WTC11 (cell line): Measurements from ENCODE around the gene C9orf50. TPM values are rescaled to one million over a fixed set of nuclear protein-coding genes. Genes with fewer than 3 reads are reported as not detected.
A peak's percentile ranks its signal among the peaks of the same experiment; 100 is the strongest.

Source experiments
- ATAC-seq: fragments of 200-7000 bp; cut with Tn5 transposase; 2 replicates; pipeline ENCODE4 v1.10.0; 2021; ENCODE audit warnings: mild to moderate bottlenecking, moderate library complexity
- CTCF ChIA-PET: fragments of 300-600 bp; sonication (Branson Sonifier 250); formaldehyde crosslinking; loops from one replicate; lab custom pipeline; 2021; ENCODE audit warnings: antibody characterized with exemption; lab: Charles Lee
- POLR2A ChIA-PET: fragments of 350-600 bp; sonication (Branson Sonifier 250); formaldehyde crosslinking; loops from one replicate; lab custom pipeline; 2021; ENCODE audit warnings: antibody characterized with exemption; lab: Charles Lee
- DNase-seq: peaks from one replicate; pipeline ENCODE4 v3.0.0; 2021; ENCODE audit warnings: low spot score
- H3K27ac Mint-ChIP-seq: 2 replicates; pipeline ENCODE4 v1.8.0; 2021; ENCODE audit warnings: mixed read lengths
- H3K27me3 Mint-ChIP-seq: 2 replicates; pipeline ENCODE4 v1.8.0; 2021; ENCODE audit warnings: low read depth, mild to moderate bottlenecking, moderate library complexity, mixed read lengths
- H3K36me3 Mint-ChIP-seq: 2 replicates; pipeline ENCODE4 v1.8.0; 2021; ENCODE audit warnings: mixed read lengths
- H3K4me1 Mint-ChIP-seq: 2 replicates; pipeline ENCODE4 v1.8.0; 2022; ENCODE audit warnings: mixed read lengths
- H3K4me3 Mint-ChIP-seq: 2 replicates; pipeline ENCODE4 v1.8.0; 2021; ENCODE audit warnings: mild to moderate bottlenecking, moderate library complexity, mixed read lengths
- H3K9me3 Mint-ChIP-seq: 2 replicates; pipeline ENCODE4 v1.8.0; 2021; ENCODE audit warnings: mixed read lengths
- ATF1 ChIP-seq: sonication (generic); formaldehyde crosslinking; IDR thresholded peaks from 2 replicates; pipeline ENCODE4 v1.8.1; 2023; ENCODE audit warnings: mild to moderate bottlenecking, moderate library complexity, missing genetic modification reagents
- EMX1 ChIP-seq: fragments of 250-450 bp; sonication (Bioruptor Pico); IDR thresholded peaks from 2 replicates; pipeline ENCODE4 v1.8.0; 2021; ENCODE audit warnings: mild to moderate bottlenecking
- ETV6 ChIP-seq: sonication (generic); formaldehyde crosslinking; IDR thresholded peaks from 2 replicates; pipeline ENCODE4 v1.8.1; 2022; ENCODE audit warnings: mild to moderate bottlenecking, missing genetic modification reagents
- FOXP1 ChIP-seq: sonication (generic); formaldehyde crosslinking; IDR thresholded peaks from 2 replicates; pipeline ENCODE4 v1.8.0; 2022; ENCODE audit warnings: missing genetic modification reagents, mild to moderate bottlenecking, moderate library complexity, borderline replicate concordance
- MYBL2 ChIP-seq: sonication (generic); formaldehyde crosslinking; IDR thresholded peaks from 2 replicates; pipeline ENCODE4 v1.8.1; 2023; ENCODE audit warnings: mild to moderate bottlenecking, moderate library complexity, missing genetic modification reagents
- RELA ChIP-seq: sonication (generic); formaldehyde crosslinking; IDR thresholded peaks from 2 replicates; pipeline ENCODE4 v1.8.1; 2022; ENCODE audit warnings: missing genetic modification reagents, mild to moderate bottlenecking, borderline replicate concordance
- SP1 ChIP-seq: sonication (generic); formaldehyde crosslinking; conservative IDR thresholded peaks from 2 replicates; pipeline ENCODE4 v1.8.1; 2022; ENCODE audit warnings: missing genetic modification reagents
- ZNF423 ChIP-seq: fragments of 250-450 bp; sonication (Bioruptor Pico); IDR thresholded peaks from 2 replicates; pipeline ENCODE4 v2.1.2; 2022; ENCODE audit warnings: mild to moderate bottlenecking, moderate library complexity
- total RNA-seq: library from RNA; stranded (reverse); gene quantifications from 3 replicates; pipeline ENCODE4 v1.2.3, GENCODE V29; 2021
- TF ChIP-seq, protein P1 (sequence below): sonication (generic); formaldehyde crosslinking; IDR thresholded peaks from 2 replicates; pipeline ENCODE4 v1.8.1; 2022; ENCODE audit warnings: mild to moderate bottlenecking, missing genetic modification reagents, moderate library complexity, borderline replicate concordance
- TF ChIP-seq, protein P2 (sequence below): sonication (generic); formaldehyde crosslinking; IDR thresholded peaks from 2 replicates; pipeline ENCODE4 v1.8.1; 2022; ENCODE audit warnings: low read depth, mild to moderate bottlenecking, moderate library complexity, missing genetic modification reagents, borderline replicate concordance
- TF ChIP-seq, protein P3 (sequence below): sonication (generic); formaldehyde crosslinking; IDR thresholded peaks from 2 replicates; pipeline ENCODE4 v1.8.1; 2023; ENCODE audit warnings: mild to moderate bottlenecking, missing genetic modification reagents, moderate library complexity
- TF ChIP-seq, protein P4 (sequence below): sonication (generic); formaldehyde crosslinking; IDR thresholded peaks from 2 replicates; pipeline ENCODE4 v1.8.0; 2022; ENCODE audit warnings: mild to moderate bottlenecking, missing genetic modification reagents
- TF ChIP-seq, protein P5 (sequence below): sonication (generic); formaldehyde crosslinking; IDR thresholded peaks from 2 replicates; pipeline ENCODE4 v1.8.0; 2022; ENCODE audit warnings: mild to moderate bottlenecking, missing genetic modification reagents
- TF ChIP-seq, protein P6 (sequence below): sonication (generic); formaldehyde crosslinking; IDR thresholded peaks from 2 replicates; pipeline ENCODE4 v1.8.1; 2022; ENCODE audit warnings: low read depth, missing genetic modification reagents, borderline replicate concordance
- TF ChIP-seq, protein P7 (sequence below): sonication (generic); formaldehyde crosslinking; IDR thresholded peaks from 2 replicates; pipeline ENCODE4 v1.8.0; 2022; ENCODE audit warnings: mild to moderate bottlenecking, missing genetic modification reagents
- TF ChIP-seq, protein P8 (sequence below): sonication (generic); formaldehyde crosslinking; IDR thresholded peaks from 2 replicates; pipeline ENCODE4 v1.8.1; 2022; ENCODE audit warnings: mild to moderate bottlenecking, moderate library complexity, missing genetic modification reagents

The C9orf50 gene
- total RNA-seq, 1 experiment from 2014 or later: 0.11 TPM

DNA sequence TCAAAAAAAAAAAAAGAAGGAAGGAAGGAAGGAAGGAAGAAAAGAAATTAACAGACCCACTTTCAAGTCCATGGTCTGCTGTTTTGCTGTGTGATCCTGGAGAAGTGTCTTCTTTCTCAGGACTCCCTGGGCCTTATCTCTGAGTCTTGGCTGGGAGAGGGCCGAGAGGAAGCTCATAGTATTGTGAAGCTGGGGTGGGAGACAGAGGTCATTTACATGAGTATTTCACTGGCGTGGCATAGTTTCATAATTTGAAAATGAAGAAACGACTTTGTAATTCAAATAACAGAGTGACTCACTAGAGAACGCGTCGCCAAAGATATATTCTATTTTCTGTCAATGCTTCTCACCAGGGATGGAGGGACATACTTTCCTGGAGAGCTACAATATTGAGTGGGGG is 2.4 kb upstream of the C9orf50 start (continued):
- TF ChIP-seq, protein P1, sequence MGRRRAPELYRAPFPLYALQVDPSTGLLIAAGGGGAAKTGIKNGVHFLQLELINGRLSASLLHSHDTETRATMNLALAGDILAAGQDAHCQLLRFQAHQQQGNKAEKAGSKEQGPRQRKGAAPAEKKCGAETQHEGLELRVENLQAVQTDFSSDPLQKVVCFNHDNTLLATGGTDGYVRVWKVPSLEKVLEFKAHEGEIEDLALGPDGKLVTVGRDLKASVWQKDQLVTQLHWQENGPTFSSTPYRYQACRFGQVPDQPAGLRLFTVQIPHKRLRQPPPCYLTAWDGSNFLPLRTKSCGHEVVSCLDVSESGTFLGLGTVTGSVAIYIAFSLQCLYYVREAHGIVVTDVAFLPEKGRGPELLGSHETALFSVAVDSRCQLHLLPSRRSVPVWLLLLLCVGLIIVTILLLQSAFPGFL (CRISPR knock-in tag): no peak
- TF ChIP-seq MYBL2 (CRISPR knock-in tag): no peak
- TF ChIP-seq SP1: no peak
- TF ChIP-seq, all 79 proteins: peak for 0

DNA sequence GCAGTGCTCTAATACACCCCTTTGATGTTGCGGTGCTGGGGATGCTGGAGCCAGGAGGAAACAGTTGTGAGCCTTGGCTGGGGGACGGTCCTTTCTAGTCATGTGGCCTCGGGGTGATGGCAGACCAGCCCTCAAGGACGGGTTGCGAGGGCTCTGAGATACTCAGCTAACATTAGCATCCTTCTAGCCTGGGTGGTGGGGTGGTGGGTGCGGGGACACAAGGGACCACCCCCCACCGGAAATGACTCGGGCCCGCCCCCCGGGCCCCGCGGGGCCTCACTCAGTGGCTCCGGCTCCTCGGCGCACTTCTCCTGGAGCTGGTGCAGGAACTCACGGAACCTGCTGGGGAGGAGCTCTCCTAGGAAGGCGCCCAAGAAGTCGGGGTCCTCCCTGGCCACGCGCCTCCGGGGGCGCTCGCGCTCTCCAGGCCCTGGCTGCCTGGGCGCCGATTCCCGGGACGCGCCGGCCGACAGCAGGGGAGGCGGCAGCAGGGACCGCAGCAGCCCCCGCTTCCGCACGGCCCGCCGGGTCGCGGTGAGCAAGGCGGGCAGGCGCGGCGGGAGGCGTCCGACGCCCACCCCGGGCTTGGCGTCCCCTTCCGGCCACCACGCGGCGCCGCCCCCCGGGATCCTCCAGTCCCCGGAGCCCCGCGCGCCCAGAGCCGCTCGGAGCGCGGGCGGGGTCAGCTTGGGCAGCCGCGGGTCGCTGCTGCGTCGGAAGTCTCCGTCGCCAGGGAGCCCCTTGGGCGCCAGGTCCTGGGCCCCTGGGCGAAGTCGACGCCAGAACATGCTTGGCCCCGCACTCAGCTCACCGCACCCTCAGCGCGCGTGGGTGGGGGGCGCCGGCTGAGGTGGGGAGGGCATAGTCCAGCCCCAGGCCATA is 873 bp downstream of the C9orf50 start:
- ChIA-PET POLR2A (interaction anchor here (0.9 kb wide), 1 partner anchor 474 kb away, joined by 4 read pairs; no protein-coding TSS in a partner anchor), CTCF (interaction anchor here (0.5 to 3.4 kb wide), 20 partner anchors 9 to 489 kb away, joined by 3 to 33 read pairs (median 4); partner anchors contain the start of gene ASB6)
- peaks cover 14% of the 10 kb centered on the region for H3K4me1 Mint-ChIP-seq
- peak; percentile 33 for ATAC-seq
- peak overlapping the region; percentile 62 for H3K4me3 Mint-ChIP-seq
- no peaks in the 10 kb centered on the region; the same call in 1 of the 2 replicates for H3K9me3 Mint-ChIP-seq
- H3K27me3 Mint-ChIP-seq: peaks cover 50% of the 10 kb centered on the region
- TF ChIP-seq, protein P2, sequence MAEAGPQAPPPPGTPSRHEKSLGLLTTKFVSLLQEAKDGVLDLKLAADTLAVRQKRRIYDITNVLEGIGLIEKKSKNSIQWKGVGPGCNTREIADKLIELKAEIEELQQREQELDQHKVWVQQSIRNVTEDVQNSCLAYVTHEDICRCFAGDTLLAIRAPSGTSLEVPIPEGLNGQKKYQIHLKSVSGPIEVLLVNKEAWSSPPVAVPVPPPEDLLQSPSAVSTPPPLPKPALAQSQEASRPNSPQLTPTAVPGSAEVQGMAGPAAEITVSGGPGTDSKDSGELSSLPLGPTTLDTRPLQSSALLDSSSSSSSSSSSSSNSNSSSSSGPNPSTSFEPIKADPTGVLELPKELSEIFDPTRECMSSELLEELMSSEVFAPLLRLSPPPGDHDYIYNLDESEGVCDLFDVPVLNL (CRISPR knock-in tag): 0 out of 2 replicates have a peak, but pooled peaks have one; percentile 33
- TF ChIP-seq RELA (peak; percentile 49; the same call in 1 of the 2 replicates), ATF1 (CRISPR knock-in tag) (no peak), ETV6 (CRISPR knock-in tag) (no peak), EMX1 (CRISPR knock-in tag) (no peak), FOXP1 (CRISPR knock-in tag) (peak; percentile 81; the same call in 1 of the 2 replicates), ZNF423 (CRISPR knock-in tag) (peak; percentile 61), MYBL2 (CRISPR knock-in tag) (0 out of 2 replicates have a peak, but pooled peaks have one; percentile 19)
- TF ChIP-seq, protein P3, sequence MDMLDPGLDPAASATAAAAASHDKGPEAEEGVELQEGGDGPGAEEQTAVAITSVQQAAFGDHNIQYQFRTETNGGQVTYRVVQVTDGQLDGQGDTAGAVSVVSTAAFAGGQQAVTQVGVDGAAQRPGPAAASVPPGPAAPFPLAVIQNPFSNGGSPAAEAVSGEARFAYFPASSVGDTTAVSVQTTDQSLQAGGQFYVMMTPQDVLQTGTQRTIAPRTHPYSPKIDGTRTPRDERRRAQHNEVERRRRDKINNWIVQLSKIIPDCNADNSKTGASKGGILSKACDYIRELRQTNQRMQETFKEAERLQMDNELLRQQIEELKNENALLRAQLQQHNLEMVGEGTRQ (CRISPR knock-in tag): peak; percentile 63
- TF ChIP-seq, protein P4, sequence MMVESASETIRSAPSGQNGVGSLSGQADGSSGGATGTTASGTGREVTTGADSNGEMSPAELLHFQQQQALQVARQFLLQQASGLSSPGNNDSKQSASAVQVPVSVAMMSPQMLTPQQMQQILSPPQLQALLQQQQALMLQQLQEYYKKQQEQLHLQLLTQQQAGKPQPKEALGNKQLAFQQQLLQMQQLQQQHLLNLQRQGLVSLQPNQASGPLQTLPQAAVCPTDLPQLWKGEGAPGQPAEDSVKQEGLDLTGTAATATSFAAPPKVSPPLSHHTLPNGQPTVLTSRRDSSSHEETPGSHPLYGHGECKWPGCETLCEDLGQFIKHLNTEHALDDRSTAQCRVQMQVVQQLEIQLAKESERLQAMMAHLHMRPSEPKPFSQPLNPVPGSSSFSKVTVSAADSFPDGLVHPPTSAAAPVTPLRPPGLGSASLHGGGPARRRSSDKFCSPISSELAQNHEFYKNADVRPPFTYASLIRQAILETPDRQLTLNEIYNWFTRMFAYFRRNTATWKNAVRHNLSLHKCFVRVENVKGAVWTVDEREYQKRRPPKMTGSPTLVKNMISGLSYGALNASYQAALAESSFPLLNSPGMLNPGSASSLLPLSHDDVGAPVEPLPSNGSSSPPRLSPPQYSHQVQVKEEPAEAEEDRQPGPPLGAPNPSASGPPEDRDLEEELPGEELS (CRISPR knock-in tag): no peak
- TF ChIP-seq, protein P5, sequence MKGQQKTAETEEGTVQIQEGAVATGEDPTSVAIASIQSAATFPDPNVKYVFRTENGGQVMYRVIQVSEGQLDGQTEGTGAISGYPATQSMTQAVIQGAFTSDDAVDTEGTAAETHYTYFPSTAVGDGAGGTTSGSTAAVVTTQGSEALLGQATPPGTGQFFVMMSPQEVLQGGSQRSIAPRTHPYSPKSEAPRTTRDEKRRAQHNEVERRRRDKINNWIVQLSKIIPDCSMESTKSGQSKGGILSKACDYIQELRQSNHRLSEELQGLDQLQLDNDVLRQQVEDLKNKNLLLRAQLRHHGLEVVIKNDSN (CRISPR knock-in tag): peak; percentile 67
- TF ChIP-seq, protein P6, sequence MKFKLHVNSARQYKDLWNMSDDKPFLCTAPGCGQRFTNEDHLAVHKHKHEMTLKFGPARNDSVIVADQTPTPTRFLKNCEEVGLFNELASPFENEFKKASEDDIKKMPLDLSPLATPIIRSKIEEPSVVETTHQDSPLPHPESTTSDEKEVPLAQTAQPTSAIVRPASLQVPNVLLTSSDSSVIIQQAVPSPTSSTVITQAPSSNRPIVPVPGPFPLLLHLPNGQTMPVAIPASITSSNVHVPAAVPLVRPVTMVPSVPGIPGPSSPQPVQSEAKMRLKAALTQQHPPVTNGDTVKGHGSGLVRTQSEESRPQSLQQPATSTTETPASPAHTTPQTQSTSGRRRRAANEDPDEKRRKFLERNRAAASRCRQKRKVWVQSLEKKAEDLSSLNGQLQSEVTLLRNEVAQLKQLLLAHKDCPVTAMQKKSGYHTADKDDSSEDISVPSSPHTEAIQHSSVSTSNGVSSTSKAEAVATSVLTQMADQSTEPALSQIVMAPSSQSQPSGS (CRISPR knock-in tag): no peak
- TF ChIP-seq, protein P7, sequence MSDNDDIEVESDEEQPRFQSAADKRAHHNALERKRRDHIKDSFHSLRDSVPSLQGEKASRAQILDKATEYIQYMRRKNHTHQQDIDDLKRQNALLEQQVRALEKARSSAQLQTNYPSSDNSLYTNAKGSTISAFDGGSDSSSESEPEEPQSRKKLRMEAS (CRISPR knock-in tag): peak; percentile 64; the same call in 1 of the 2 replicates
- TF ChIP-seq, protein P8, sequence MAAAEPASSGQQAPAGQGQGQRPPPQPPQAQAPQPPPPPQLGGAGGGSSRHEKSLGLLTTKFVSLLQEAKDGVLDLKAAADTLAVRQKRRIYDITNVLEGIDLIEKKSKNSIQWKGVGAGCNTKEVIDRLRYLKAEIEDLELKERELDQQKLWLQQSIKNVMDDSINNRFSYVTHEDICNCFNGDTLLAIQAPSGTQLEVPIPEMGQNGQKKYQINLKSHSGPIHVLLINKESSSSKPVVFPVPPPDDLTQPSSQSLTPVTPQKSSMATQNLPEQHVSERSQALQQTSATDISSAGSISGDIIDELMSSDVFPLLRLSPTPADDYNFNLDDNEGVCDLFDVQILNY: no peak
- DNase-seq: no peak
- no peak overlapping the region for H3K27ac Mint-ChIP-seq
- H3K36me3 Mint-ChIP-seq: no peaks in the 10 kb centered on the region
